ENCODE measurements around the gene BSPRY. TPM values are rescaled to one million over a fixed set of nuclear protein-coding genes. Genes with fewer than 3 reads are reported as not detected.
A peak's percentile ranks its signal among the peaks of the same experiment; 100 is the strongest.

Gene BSPRY
- total and polyA plus RNA-seq, 2 of the 13 experiments (the other 11 are each of a cell fraction or from before 2014, with no cell fraction given), result 0.09 to 0.26 TPM

DNA sequence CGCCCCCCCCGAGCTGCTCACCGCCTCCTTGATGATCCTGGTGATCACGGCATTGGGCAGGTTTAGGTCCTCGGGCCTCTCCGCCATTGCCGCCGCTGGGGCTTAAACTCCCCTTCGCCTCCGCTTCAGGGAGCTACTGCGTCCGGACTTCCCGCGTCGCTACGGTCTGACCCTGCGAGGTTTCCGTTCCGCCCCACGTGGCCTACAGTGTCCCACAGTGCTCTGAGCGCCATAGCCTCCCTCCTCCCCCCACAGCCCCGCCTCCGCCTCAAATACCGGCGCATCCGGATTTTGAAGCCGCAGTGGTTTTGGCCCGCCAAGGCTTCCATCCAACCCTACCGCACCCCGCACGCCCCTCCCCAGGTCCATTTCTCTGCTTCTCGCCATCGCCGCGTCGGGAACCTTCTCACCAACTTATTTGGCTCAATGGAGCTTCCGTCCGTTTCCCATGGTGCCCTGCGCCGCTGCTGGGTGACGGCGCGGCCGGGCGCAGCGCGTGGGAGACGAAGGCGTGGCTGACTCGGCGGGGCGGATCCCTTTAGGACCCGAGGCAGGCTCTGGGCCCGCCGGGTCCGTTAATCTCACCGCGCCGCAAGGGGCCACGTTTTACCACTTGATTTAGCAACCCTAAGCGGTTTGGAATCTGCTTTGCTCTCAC, 61.0 kb downstream of the BSPRY start, which contains the start of the genes C9orf43 and POLE3 (continued):
- TF ChIP-seq MED13 (CRISPR knock-in tag; IDR thresholded peaks at IDR 0.05) (peak; percentile 83; the same call in 1 of the 2 replicates), YEATS4 (CRISPR knock-in tag; IDR thresholded peaks at IDR 0.05; ENCODE audit: borderline replicate concordance) (peak; percentile 97), JUN (CRISPR knock-in tag; IDR thresholded peaks at IDR 0.05) (peak; percentile 50; the same call in 1 of the 2 replicates), FIP1L1 (IDR thresholded peaks at IDR 0.05; ENCODE audit: borderline replicate concordance, insufficient read depth, low read depth, low read length) (0 out of 2 replicates have a peak, but pooled peaks have one; percentile 29), JARID2 (CRISPR knock-in tag; IDR thresholded peaks at IDR 0.05; ENCODE audit: insufficient replicate concordance) (no peak), PREB (CRISPR knock-in tag; IDR thresholded peaks at IDR 0.05) (no peak), ERF (CRISPR knock-in tag; IDR thresholded peaks at IDR 0.05) (peak; percentile 87), TAF1 (CRISPR knock-in tag; IDR thresholded peaks at IDR 0.05) (peak; percentile 76; the same call in 1 of the 2 replicates), ZZZ3 (CRISPR knock-in tag; IDR thresholded peaks at IDR 0.05; ENCODE audit: borderline replicate concordance) (peak; percentile 93; the same call in 1 of the 2 replicates), BHLHE40 (IDR thresholded peaks at IDR 0.05; ENCODE audit: low read length) (no peak), KLF13 (CRISPR knock-in tag; IDR thresholded peaks at IDR 0.05) (no peak), NFIC (IDR thresholded peaks at IDR 0.05; ENCODE audit: low read length) (no peak), ZNF644 (CRISPR knock-in tag; IDR thresholded peaks at IDR 0.05; ENCODE audit: low read depth) (no peak), E2F2 (CRISPR knock-in tag; IDR thresholded peaks at IDR 0.05; ENCODE audit: borderline replicate concordance) (peak; percentile 65; the same call in 1 of the 2 replicates), MIER3 (CRISPR knock-in tag; IDR thresholded peaks at IDR 0.05; ENCODE audit: borderline replicate concordance) (peak; percentile 79; the same call in 1 of the 2 replicates), MED8 (CRISPR knock-in tag; IDR thresholded peaks at IDR 0.05; ENCODE audit: insufficient replicate concordance) (peak; percentile 79), ZNF281 (CRISPR knock-in tag; IDR thresholded peaks at IDR 0.05; ENCODE audit: borderline replicate concordance) (peak; percentile 72; the same call in 1 of the 2 replicates), PCBP1 (IDR thresholded peaks at IDR 0.05; ENCODE audit: borderline replicate concordance, low read depth, low read length) (peak; percentile 78; the same call in 1 of the 2 replicates), KDM4B (CRISPR knock-in tag; IDR thresholded peaks at IDR 0.05) (peak; percentile 62; the same call in 1 of the 2 replicates)
- TF ChIP-seq, protein P1, sequence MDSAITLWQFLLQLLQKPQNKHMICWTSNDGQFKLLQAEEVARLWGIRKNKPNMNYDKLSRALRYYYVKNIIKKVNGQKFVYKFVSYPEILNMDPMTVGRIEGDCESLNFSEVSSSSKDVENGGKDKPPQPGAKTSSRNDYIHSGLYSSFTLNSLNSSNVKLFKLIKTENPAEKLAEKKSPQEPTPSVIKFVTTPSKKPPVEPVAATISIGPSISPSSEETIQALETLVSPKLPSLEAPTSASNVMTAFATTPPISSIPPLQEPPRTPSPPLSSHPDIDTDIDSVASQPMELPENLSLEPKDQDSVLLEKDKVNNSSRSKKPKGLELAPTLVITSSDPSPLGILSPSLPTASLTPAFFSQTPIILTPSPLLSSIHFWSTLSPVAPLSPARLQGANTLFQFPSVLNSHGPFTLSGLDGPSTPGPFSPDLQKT (CRISPR knock-in tag; IDR thresholded peaks at IDR 0.05; ENCODE audit: borderline replicate concordance), result no peak
- TF ChIP-seq, protein P2, sequence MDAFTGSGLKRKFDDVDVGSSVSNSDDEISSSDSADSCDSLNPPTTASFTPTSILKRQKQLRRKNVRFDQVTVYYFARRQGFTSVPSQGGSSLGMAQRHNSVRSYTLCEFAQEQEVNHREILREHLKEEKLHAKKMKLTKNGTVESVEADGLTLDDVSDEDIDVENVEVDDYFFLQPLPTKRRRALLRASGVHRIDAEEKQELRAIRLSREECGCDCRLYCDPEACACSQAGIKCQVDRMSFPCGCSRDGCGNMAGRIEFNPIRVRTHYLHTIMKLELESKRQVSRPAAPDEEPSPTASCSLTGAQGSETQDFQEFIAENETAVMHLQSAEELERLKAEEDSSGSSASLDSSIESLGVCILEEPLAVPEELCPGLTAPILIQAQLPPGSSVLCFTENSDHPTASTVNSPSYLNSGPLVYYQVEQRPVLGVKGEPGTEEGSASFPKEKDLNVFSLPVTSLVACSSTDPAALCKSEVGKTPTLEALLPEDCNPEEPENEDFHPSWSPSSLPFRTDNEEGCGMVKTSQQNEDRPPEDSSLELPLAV (CRISPR knock-in tag; conservative IDR thresholded peaks at IDR 0.05; ENCODE audit: low read depth), result no peak
